Smooth muscle cell (in vitro differentiated cells): ENCODE data around the gene SHC3. TPM values are rescaled to one million over a fixed set of nuclear protein-coding genes. Genes with fewer than 3 reads are reported as not detected.

ENCODE experiments used
- DNase-seq: peaks from one replicate; lab custom pipeline; 2025; ENCODE audit not compliant: unreplicated experiment; lab: John Stamatoyannopoulos, UW
- H2AFZ ChIP-seq: fragments of 200-600 bp; sonication (generic); 2 replicates; pipeline ENCODE4 v1.6.0; 2016; ENCODE audit warnings: antibody characterized with exemption, low read depth, mild to moderate bottlenecking
- H3F3A ChIP-seq: fragments of 200-600 bp; sonication (generic); 2 replicates; pipeline ENCODE4 v1.6.0; 2017; ENCODE audit warnings: antibody characterized with exemption, low read depth
- H3K27ac ChIP-seq: fragments of 200-600 bp; sonication (generic); 2 replicates; pipeline ENCODE4 v1.5.1; 2016; ENCODE audit warnings: low read depth, mild to moderate bottlenecking
- H3K27me3 ChIP-seq: fragments of 200-600 bp; sonication (generic); 2 replicates; pipeline ENCODE4 v1.6.1; 2016; ENCODE audit warnings: low read depth, mild to moderate bottlenecking
- H3K36me3 ChIP-seq: fragments of 200-600 bp; sonication (generic); 2 replicates; pipeline ENCODE4 v1.5.1; 2016; ENCODE audit warnings: low read depth
- H3K4me1 ChIP-seq: fragments of 200-600 bp; sonication (generic); 2 replicates; pipeline ENCODE4 v1.5.1; 2016; ENCODE audit warnings: low read depth
- H3K4me2 ChIP-seq: fragments of 200-600 bp; sonication (generic); 2 replicates; pipeline ENCODE4 v1.6.0; 2016; ENCODE audit warnings: mild to moderate bottlenecking
- H3K4me3 ChIP-seq: fragments of 200-600 bp; sonication (generic); 2 replicates; pipeline ENCODE4 v1.5.1; 2016; ENCODE audit warnings: mild to moderate bottlenecking
- H3K79me2 ChIP-seq: fragments of 200-600 bp; sonication (generic); 2 replicates; pipeline ENCODE4 v1.6.0; 2016; ENCODE audit warnings: low read depth, mild to moderate bottlenecking
- H3K9ac ChIP-seq: fragments of 200-600 bp; sonication (generic); 2 replicates; pipeline ENCODE4 v1.6.0; 2016; ENCODE audit warnings: low read depth
- H3K9me3 ChIP-seq: fragments of 200-600 bp; sonication (generic); replicated peaks from 2 replicates; pipeline ENCODE4 v1.5.1; 2016; ENCODE audit warnings: low read depth
- H4K20me1 ChIP-seq: fragments of 200-600 bp; sonication (generic); 2 replicates; pipeline ENCODE4 v1.6.0; 2016; ENCODE audit warnings: low read depth
- WGBS: methylation state at CpG from one replicate; pipeline ENCODE4 v1.1.7; 2016; ENCODE audit warnings: low lambda C conversion rate; 5-methylcytosine and 5-hydroxymethylcytosine counted together
- polyA plus RNA-seq: library from polyadenylated mRNA; unstranded; fragments of >200 nt; fragmentation: Nextera tagmentation; extraction: Ambion mirVana; gene quantifications from 2 replicates; pipeline ENCODE4 v1.2.1, GENCODE V29; 2016
- total RNA-seq: library from RNA; depleted of rRNA; stranded (reverse); fragments of >200 nt; gene quantifications from 2 replicates; pipeline ENCODE4 v1.2.3, GENCODE V29; 2014
- TF ChIP-seq, protein P1 (sequence below): fragments of 200-600 bp; sonication (generic); IDR thresholded peaks from 2 replicates; pipeline ENCODE4 v1.5.1; 2017; ENCODE audit warnings: borderline replicate concordance, mild to moderate bottlenecking, antibody characterized with exemption; ENCODE audit not compliant: insufficient read depth, poor library complexity, severe bottlenecking

SHC3 gene
- total and polyA plus RNA-seq, 2 experiments from 2014 or later, result 0.38 to 0.67 TPM

DNA sequence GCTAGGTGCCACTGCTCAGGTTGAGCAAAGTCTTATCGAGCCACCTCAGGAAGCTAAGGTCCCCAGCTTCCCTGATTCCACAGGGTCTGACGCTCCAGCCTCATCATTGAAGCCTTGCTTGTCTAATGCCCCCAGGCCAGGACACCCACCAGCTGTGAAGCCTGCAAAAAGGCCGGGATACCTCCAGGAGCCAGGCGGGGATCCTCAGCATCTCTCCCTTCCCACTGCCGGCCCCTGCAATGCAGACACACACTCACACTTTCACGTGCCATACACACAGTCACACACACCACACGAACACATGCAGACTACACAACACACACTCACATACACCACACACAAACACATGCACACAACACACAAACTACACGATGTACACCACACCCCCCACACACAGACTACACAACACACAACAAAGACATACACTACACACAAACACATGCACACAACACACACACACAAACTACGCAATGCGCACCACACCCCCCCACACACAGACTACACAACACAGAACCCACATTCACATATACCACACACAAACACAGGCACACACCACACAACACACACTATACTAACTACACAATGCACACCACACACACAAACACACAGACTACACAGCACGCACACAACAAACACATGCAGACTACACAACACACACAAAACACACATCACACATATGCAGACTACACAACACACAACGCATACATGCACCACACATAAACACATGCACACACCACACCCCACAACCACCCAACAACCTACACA, 205.2 kb downstream of the SHC3 start:
- H3K4me3 ChIP-seq, result no peak overlapping the region
- TF ChIP-seq, protein P1, sequence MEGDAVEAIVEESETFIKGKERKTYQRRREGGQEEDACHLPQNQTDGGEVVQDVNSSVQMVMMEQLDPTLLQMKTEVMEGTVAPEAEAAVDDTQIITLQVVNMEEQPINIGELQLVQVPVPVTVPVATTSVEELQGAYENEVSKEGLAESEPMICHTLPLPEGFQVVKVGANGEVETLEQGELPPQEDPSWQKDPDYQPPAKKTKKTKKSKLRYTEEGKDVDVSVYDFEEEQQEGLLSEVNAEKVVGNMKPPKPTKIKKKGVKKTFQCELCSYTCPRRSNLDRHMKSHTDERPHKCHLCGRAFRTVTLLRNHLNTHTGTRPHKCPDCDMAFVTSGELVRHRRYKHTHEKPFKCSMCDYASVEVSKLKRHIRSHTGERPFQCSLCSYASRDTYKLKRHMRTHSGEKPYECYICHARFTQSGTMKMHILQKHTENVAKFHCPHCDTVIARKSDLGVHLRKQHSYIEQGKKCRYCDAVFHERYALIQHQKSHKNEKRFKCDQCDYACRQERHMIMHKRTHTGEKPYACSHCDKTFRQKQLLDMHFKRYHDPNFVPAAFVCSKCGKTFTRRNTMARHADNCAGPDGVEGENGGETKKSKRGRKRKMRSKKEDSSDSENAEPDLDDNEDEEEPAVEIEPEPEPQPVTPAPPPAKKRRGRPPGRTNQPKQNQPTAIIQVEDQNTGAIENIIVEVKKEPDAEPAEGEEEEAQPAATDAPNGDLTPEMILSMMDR, result no peak
- DNase-seq, result no peak
- no peak overlapping the region for H2AFZ ChIP-seq
- H4K20me1 ChIP-seq, result no peaks in the 10 kb centered on the region
- no peaks in the 10 kb centered on the region for H3K27me3 ChIP-seq
- WGBS, result 88% methylated on average over 12 of the region's 12 CpGs
- H3K79me2 ChIP-seq, result no peaks in the 10 kb centered on the region
- H3K4me1 ChIP-seq, result no peaks in the 10 kb centered on the region
- H3K9me3 ChIP-seq, result no peaks in the 10 kb centered on the region
- no peaks in the 10 kb centered on the region for H3K36me3 ChIP-seq
- H3F3A ChIP-seq, result no peaks in the 10 kb centered on the region
- no peak overlapping the region for H3K4me2 ChIP-seq
- H3K9ac ChIP-seq, result no peak overlapping the region
- H3K27ac ChIP-seq, result no peak overlapping the region

DNA sequence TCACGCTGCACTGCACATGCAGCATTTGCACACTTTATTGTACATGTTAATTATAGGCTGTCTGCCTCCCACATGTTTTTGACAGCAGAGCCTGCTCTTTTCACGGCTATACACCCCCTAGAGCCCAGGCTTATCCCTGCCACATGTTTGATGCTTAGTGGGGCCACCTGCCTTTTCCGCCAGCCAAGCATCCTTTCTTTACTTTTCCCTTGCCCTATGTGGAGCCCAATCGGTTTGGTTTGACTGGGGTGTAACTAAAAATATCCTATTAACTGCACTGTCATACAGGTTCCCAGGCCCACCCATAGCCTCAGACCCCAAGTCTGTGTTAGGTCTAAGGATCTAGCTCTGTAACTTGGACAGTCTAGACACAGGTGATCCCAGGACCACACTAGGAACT, 206.2 kb downstream of the SHC3 start:
- Histone ChIP-seq H3K4me1 (no peaks in the 10 kb centered on the region), H3F3A (no peaks in the 10 kb centered on the region), H3K79me2 (no peaks in the 10 kb centered on the region), H3K4me2 (no peak overlapping the region), H3K4me3 (no peak overlapping the region), H3K27me3 (no peaks in the 10 kb centered on the region), H3K9ac (no peak overlapping the region), H3K9me3 (no peaks in the 10 kb centered on the region), H3K27ac (no peak overlapping the region), H2AFZ (no peak overlapping the region), H3K36me3 (no peaks in the 10 kb centered on the region), H4K20me1 (no peaks in the 10 kb centered on the region)
- DNase-seq, result no peak
- TF ChIP-seq, protein P1, result no peak
- WGBS, result 97% methylated on average over 4 of the region's 4 CpGs

DNA sequence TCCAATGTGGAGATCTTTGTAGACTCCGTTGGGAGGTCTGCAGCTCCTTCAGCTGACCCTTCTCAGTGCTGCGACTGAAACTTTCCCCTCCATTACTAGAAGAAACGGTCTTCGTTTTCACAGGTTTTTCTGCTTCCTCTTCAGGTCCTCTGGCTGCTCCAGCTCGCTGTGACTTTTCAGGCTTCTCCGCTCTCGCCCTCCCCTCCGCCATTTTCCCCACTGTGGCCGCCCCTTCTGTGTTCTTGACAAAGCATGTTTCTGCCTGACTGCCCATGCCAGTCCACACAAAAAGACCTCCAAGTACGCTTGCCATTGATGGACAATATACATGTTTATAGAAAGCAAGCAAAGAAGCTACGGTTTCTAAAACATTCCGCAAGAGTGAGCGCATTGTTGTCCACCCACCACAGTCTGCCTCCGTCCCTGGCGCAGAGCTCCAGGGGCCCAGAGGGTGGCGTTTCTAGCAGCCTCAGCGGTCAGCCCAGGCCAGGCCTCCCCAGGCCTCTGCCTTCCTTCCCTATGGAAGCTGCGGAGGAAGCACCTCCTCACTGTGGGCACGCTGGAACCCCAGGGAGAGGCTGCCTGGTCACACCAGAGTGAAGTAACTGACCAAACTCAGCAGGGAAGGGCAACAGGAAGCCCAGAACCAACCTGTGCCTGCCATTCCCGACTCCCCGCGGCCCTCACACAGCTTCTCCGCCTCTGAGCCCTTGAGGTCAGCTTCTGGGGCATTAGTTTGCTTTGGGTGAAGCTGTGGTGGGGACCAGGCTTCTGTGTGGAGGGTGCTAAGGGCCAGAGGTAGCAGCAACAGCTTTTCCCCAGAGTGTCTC, 207.3 kb downstream of the SHC3 start:
- WGBS, result 90% methylated on average over 23 of the region's 23 CpGs
- Histone ChIP-seq H2AFZ (no peak overlapping the region), H4K20me1 (no peaks in the 10 kb centered on the region), H3K9me3 (no peaks in the 10 kb centered on the region), H3F3A (no peaks in the 10 kb centered on the region), H3K4me2 (no peak overlapping the region), H3K4me1 (no peaks in the 10 kb centered on the region), H3K36me3 (no peaks in the 10 kb centered on the region), H3K4me3 (no peak overlapping the region), H3K9ac (no peak overlapping the region), H3K27me3 (no peaks in the 10 kb centered on the region), H3K27ac (no peak overlapping the region), H3K79me2 (no peaks in the 10 kb centered on the region)
- DNase-seq, result no peak
- TF ChIP-seq, protein P1, result no peak
